ENCODE results near the gene LRRC10B.
"Not testable (repeated sequence)": the region's sequence is repeated elsewhere in the genome, so short reads cannot be mapped to it uniquely, and the experiment has no call there.

LRRC10B gene

GRCh38 chr11:61507962-61508861 is at the start of gene LRRC10B:
Gene LRRC10B (plus strand): TSS chr11:61508749. CDS start chr11:61508999, 250 bp downstream.
- DNase-seq (ENCODE audit: low read depth): peak; percentile 20

GRCh38 chr11:61460474-61460881 is 48.1 kb upstream of the LRRC10B start:
- no peak for DNase-seq (ENCODE audit: low read depth)

GRCh38 chr11:61460986-61461385 is 47.6 kb upstream of the LRRC10B start:
- DNase-seq (ENCODE audit: low read depth): no peak

GRCh38 chr11:61467602-61468001 is 40.9 kb upstream of the LRRC10B start:
- DNase-seq (ENCODE audit: low read depth): not testable (repeated sequence)

- no peak for DNase-seq (ENCODE audit: low read depth)
Measured at GRCh38 chr11:61468002-61468401, 40.5 kb upstream of the LRRC10B start.

- DNase-seq (ENCODE audit: low read depth): no peak
Measured at GRCh38 chr11:61472282-61472681, 36.3 kb upstream of the LRRC10B start.

- DNase-seq (ENCODE audit: low read depth): peak; percentile 46
Measured at GRCh38 chr11:61472868-61473267, 35.7 kb upstream of the LRRC10B start.

GRCh38 chr11:61473370-61474012 is 35.1 kb upstream of the LRRC10B start:
- peak; percentile 31 for DNase-seq (ENCODE audit: low read depth)

- DNase-seq (ENCODE audit: low read depth): no peak
Measured at GRCh38 chr11:61474013-61474643, 34.4 kb upstream of the LRRC10B start.

- DNase-seq (ENCODE audit: low read depth): no peak
Measured at GRCh38 chr11:61475433-61475832, 33.1 kb upstream of the LRRC10B start.

- no peak for DNase-seq (ENCODE audit: low read depth)
Measured at GRCh38 chr11:61476371-61476770, 32.2 kb upstream of the LRRC10B start.

GRCh38 chr11:61477126-61477525 is 31.4 kb upstream of the LRRC10B start:
- no peak for DNase-seq (ENCODE audit: low read depth)

- no peak for DNase-seq (ENCODE audit: low read depth)
Measured at GRCh38 chr11:61477727-61478148, 30.8 kb upstream of the LRRC10B start.

GRCh38 chr11:61479360-61480058 is 29.0 kb upstream of the LRRC10B start:
- not testable (repeated sequence) for DNase-seq (ENCODE audit: low read depth)

GRCh38 chr11:61480261-61480993 is 28.1 kb upstream of the LRRC10B start:
- DNase-seq (ENCODE audit: low read depth): no peak

GRCh38 chr11:61480994-61481335 is 27.6 kb upstream of the LRRC10B start:
- DNase-seq (ENCODE audit: low read depth): peak; percentile 19

GRCh38 chr11:61481806-61482205 is 26.7 kb upstream of the LRRC10B start:
- DNase-seq (ENCODE audit: low read depth): no peak

GRCh38 chr11:61482513-61482912 is 26.0 kb upstream of the LRRC10B start:
- DNase-seq (ENCODE audit: low read depth): peak; percentile 16

GRCh38 chr11:61484541-61484940 is 24.0 kb upstream of the LRRC10B start:
- DNase-seq (ENCODE audit: low read depth): no peak

- DNase-seq (ENCODE audit: low read depth): no peak
Measured at GRCh38 chr11:61485080-61485479, 23.5 kb upstream of the LRRC10B start.

- no peak for DNase-seq (ENCODE audit: low read depth)
Measured at GRCh38 chr11:61486011-61486620, 22.4 kb upstream of the LRRC10B start.
